IPS-NIHi7 (cell line): ENCODE results near the gene BRCA1.
"Not testable (repeated sequence)": the region's sequence is repeated elsewhere in the genome, so short reads cannot be mapped to it uniquely, and the experiment has no call there.

Source experiments
- DNase-seq: peaks from one replicate; pipeline ENCODE4 v3.0.0; 2012; ENCODE audit warnings: mixed read lengths; ENCODE audit errors: extremely low spot score

The BRCA1 gene

GRCh38 chr17:43125133-43125966 lies at the start of gene BRCA1:
Gene BRCA1 (minus strand): TSS chr17:43125364. CDS start chr17:43124096, 1,268 bp downstream.
- peak; percentile 100 for DNase-seq

GRCh38 chr17:43171586-43172487 lies 46.7 kb upstream of the BRCA1 start:
- no peak for DNase-seq

GRCh38 chr17:43170766-43171585 lies 45.8 kb upstream of the BRCA1 start, which contains the start of gene NBR1:
Gene NBR1 (plus strand): TSS chr17:43171214. CDS start chr17:43175800, 4,586 bp downstream.
- DNase-seq = peak; percentile 98

- DNase-seq = peak; percentile 95
Observed at GRCh38 chr17:43170140-43170765, 45.1 kb upstream of the BRCA1 start.

GRCh38 chr17:43169561-43170139 lies 44.5 kb upstream of the BRCA1 start:
- DNase-seq = peak; percentile 31

DNA sequence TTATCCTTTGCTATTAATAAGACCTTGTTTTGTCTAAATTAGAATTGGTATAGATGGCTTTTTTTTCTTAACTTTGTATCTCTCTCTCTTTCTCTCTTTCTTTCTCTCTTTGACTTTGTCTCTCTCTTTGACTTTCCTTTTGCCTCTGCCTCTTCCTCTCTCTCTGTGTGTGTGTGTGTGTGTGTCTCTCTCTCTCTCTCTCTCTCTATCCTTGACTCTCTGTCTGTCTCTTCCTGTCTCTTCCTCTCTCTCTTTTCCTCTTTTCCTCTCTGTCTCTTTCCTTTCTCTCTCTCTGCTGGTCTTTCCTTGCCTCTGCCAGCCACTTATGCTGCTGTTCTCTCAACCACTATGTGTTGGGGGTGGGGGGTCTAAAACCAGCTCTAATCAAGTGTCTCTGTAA lies 40.8 kb upstream of the BRCA1 start:
- DNase-seq = not testable (repeated sequence)

GRCh38 chr17:43159957-43160356 lies 34.8 kb upstream of the BRCA1 start:
- not testable (repeated sequence) for DNase-seq

DNA sequence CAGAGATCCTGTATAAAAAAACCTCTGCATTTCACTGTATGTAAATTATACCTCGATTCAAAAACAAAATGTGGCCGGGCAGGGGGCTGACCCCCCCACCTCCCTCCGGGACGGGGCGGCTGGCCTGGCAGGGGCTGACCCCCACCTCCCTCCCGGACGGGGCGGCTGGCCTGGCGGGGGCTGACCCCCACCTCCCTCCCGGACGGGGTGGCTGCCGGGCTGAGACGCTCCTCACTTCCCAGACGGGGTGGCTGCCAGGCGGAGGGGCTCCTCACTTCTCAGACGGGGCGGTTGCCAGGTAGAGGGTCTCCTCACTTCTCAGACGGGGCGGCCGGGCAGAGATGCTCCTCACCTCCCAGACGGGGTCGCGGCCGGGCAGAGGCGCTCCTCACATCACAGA lies 34.1 kb upstream of the BRCA1 start:
- DNase-seq = not testable (repeated sequence)

DNA sequence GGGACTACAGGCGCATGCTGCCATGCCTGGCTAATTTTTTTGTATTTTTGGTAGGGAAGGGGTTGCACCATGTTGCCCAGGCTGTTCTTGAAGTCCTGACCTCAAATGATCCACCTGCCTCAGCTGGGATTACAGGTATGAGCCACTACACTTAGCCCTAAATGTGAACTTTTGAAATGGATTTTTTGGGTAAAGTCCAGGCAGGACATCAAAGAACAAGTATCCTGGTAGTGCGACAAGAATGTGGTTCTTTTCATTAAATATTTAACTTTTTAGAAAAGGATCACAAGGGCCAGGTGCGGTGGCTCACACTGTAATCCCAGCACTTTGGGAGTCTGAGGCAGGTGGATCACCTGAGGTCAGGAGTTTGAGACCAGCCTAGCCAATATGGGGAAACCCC lies 30.5 kb upstream of the BRCA1 start:
- no peak for DNase-seq

GRCh38 chr17:43153197-43153835 lies 28.2 kb upstream of the BRCA1 start:
- DNase-seq = not testable (repeated sequence)

DNA sequence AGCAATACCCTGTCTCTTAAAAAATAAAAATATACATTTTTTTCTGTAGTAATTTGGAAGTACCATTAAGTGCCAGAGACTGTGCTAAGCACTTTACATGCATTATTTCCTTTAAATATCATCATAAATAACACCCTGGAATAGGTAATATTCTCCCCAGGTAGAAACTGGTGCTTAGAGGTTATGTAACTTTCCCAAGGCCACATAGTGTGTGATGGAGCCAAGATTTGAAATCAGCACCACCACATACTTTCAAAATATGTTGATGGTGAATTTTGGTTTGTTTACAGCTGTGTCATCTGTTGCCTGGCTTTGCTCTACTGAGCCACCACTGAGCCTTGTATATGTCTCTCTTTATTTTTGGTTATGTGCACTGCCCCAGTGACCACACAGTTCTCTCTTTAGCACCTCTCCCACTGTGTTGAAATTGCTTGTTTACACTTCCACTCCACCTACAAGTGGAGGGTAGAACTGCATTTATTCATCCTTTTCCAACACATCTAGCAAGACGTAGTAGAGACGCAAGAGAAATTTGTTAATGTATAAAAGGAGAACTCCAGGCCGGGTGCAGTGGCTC lies 26.8 kb upstream of the BRCA1 start:
- DNase-seq = no peak

GRCh38 chr17:43146649-43147048 lies 21.5 kb upstream of the BRCA1 start:
- peak; percentile 49 for DNase-seq

DNA sequence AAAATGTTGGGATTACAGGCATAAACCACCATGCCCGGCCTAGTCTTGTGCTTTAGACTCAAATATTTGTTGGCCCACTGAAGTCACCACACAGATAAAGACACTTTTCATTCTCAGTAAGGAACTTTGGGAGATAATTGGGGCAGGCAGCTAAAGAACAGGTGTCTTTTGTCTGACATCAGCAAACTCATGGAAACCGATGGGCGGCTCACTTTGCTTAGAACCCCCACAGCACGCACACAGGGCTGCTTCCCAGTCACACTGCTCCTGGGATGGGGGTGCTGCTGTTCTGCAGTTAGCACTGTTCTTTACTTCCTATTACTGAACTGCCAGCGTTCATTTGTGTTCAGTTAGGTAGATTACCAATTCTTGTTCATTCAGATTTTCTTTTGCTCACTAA lies 18.0 kb upstream of the BRCA1 start:
- no peak for DNase-seq

- DNase-seq = no peak
Observed at GRCh38 chr17:43142153-43142552, 17.0 kb upstream of the BRCA1 start.

DNA sequence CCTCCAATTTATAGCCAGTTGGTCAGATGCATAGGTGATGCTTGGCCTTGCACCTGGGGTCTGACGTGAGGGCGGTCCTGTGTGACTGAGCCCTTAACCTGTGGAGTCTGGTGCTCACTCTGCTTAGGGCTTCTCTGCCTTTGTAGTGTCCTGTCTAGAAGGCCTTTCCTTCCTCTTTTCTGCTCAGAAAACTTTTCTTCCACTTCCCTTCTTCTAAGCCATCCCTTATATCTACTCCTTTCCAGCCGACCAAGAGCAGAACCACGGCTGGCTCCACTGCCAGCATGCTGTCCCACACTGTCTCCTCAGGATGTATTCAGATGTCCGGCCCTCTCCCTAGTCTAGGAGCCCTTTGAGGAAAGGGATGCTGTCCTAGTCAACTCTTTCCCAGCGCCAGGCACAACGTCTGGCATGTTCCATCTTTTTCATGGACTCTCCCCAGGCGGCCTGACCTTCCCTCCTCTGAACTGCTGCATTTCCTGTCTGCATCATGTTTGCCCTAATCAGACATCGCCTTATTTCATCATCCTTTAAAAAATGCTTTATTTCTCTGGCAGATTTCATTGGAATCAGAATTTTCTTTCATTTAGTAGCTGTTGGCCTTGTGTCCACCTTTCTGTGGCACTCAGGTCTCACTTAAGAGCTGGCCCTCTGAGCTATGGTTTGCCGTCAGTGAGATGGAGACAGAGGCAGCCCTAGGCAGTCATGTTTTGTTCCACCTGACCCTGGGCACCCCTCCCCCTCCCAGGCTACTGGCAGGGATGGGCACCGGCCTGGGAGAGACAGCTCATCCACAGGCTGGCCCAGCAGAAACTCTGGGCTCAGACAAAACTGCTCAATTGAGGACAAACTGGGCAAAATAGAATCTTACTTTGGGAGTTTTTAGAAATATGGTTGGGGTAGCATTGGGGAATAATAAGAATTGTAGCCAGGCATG lies 15.5 kb upstream of the BRCA1 start:
- no peak for DNase-seq

GRCh38 chr17:43138531-43138930 lies 13.4 kb upstream of the BRCA1 start:
- not testable (repeated sequence) for DNase-seq

DNA sequence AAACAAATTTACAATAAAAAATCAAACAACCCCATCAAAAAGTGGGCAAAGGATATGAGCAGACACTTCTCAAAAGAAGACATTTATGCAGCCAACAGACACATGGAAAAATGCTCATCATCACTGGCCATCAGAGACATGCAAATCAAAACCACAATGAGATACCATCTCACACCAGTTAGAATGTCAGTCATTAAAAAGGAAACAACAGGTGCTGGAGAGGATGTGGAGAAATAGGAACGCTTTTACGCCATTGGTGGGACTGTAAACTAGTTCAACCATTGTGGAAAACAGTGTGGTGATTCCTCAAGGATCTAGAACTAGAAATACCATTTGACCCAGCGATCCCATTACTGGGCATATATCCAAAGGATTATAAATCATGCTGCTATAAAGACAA lies 11.4 kb upstream of the BRCA1 start:
- DNase-seq = not testable (repeated sequence)

DNA sequence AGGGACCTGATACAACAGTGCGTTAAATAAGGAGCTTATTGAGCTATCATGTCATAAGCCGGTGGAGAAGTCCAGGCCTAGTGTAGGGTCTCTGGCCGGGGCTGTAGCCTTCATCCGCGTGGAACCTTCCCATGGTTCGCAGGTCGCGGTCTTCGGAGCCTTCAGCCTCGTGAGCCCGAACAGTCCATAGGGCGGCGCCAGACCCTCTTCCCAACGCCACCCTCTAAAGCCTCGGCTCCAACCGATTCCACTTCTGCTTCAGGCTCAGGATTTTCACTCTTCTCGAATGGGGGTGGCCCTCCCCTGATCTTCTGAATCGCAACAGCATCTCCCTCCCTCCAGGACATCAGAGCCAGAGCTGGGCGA lies 10.3 kb upstream of the BRCA1 start:
- no peak for DNase-seq
